Pancreas (tissue), 10 donors: Measurements from ENCODE around the gene LDLRAD4. TPM values are rescaled to one million over a fixed set of nuclear protein-coding genes. Genes with fewer than 3 reads are reported as not detected.

Experiments used
- ATAC-seq, 4 donors: fragments of 200-7000 bp; cut with Tn5 transposase; one replicate each; pipeline versions ENCODE4 v1.8.0 to v1.9.1; 2020; ENCODE audit warnings: mild to moderate bottlenecking in 4 of 4, moderate library complexity in 4 of 4
- DNase-seq, 6 donors: peaks; one replicate each; pipeline ENCODE4 v3.0.0-alpha.2; 2020
- FAIRE-seq: peaks from 2 replicates; lab custom pipeline; 2012; peaks lifted over from hg19 to GRCh38; lab: Jason Lieb, UNC
- H3K27ac ChIP-seq, 4 donors: fragments of 200-600 bp; sonication (generic); 1 replicate in 3 of 4; 2 replicates in 1 of 4; pipeline versions ENCODE4 v1.5.0 to v1.8.0; 2020
- H3K27me3 ChIP-seq, 4 donors: fragments of 200-600 bp; one replicate each; pipeline ENCODE4 v1.8.0; 2021
- H3K36me3 ChIP-seq, 3 donors: fragments of 200-600 bp; sonication (generic) in 1 of 3; one replicate each; pipeline versions ENCODE4 v1.5.0 to v1.8.0; 2020 to 2021
- H3K4me1 ChIP-seq, 3 donors: fragments of 200-600 bp; one replicate each; pipeline ENCODE4 v1.8.0; 2021
- H3K4me3 ChIP-seq, 4 donors: fragments of 200-600 bp; sonication (generic) in 2 of 4; one replicate each; pipeline versions ENCODE4 v1.5.0 to v1.8.0; 2020 to 2021
- H3K9me3 ChIP-seq, 4 donors: fragments of 200-600 bp; one replicate each; pipeline ENCODE4 v1.8.0; 2021
- CTCF ChIP-seq, 4 donors: fragments of 200-600 bp; sonication (generic) in 3 of 4; IDR thresholded peaks; one replicate each; pipeline versions ENCODE4 v1.5.0 to v1.8.0; 2021; ENCODE audit warnings: antibody characterized with exemption in 4 of 4
- WGBS, 2 donors: extraction: QIAGEN DNeasy Blood & Tissue Kit; methylation state at CpG; one replicate each; pipeline ENCODE4 v1.1.7; 2013; 5-methylcytosine and 5-hydroxymethylcytosine counted together
- intact Hi-C, 3 donors: fragments of 100-400 bp; cut with DNase I; formaldehyde crosslinking; loops; one replicate each; pipeline versions ENCODE4 v1.11.1 to v1.14.2; 2022
- polyA plus RNA-seq, 2 donors: library from polyadenylated mRNA; stranded (reverse); fragments of 200-250 nt; gene quantifications; one replicate each; pipeline ENCODE4 v1.2.3, GENCODE V29; 2013
- total RNA-seq, 6 donors: library from RNA; stranded (reverse); fragmentation: NEBNext Ultra II Directional in 4 of 6; extraction: Animal tissue kit (Norgen Biotek cat#: 25700) in 4 of 6; gene quantifications; one replicate each; pipeline versions ENCODE4 v1.2.1 to v1.2.4, GENCODE V29; 2021 to 2023
- donor health status: healthy with polysubstance abuse.
- donor health status: DM: no; HTN: no; CAD: no; lungs with moderate emphysema.
- donor health status: DM: no; HTN: no; CAD: no.
- donor health status: control.
- donor health status: control.
- donor health status: Bipolar disorder and iron deficiency.
- donor health status: DM: yes; HTN: yes; CAD: no.
- donor health status: DM: no; HTN: no; CAD: no.
- donor health status: DM: no; HTN: no; CAD: no.
- donor health status: DM: yes; HTN: yes; CAD: no.

The LDLRAD4 gene
- total and polyA plus RNA-seq, 8 donors, result 2.5 to 21.8 (median 5.7) TPM

DNA sequence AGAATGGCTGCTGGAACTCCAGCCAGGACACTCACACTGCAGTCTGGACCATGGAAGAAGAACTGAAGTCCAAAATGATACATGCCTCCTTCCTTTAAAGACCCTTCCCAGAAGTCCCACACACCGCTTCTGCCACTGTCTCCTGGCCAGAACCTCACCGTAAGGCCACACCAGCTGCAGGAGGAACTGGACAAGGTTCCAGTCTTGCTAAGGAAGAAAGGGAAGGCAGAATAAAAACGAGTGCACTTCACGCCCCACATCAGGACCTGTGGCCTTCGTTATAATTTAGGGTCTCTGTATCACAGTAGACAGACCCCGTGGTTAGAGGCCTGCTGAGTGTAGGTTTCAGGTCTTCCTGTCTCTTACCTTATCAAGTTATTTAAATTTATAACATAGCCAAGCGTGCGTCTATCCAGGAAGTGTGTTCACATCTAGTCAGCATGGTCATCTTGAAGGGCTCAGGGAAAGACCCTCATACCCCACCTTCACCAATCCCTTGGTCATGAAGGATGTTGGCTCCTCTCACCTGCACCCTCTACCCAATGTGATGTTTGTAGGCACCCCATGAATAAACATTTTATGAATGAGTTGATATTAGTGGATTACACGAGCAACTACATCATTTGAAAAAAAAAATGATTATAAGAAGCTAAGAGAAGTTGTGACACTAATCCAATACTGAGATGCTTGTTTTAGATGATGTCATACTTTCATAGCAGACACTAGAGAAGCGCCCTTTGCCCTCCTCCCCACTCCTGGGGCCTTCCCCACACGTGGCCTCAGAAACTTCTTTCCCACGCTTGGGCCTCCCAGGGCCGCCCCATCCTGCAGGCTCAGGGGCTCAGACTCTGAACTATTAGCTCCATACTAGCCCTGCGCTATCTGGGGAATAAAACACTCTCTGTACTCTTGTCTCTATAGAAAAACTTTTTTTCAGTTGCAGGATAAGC, 350.2 kb downstream of the LDLRAD4 start:
- Histone ChIP-seq H3K27me3 (no peaks in the 10 kb centered on the region), H3K36me3 (no peaks in the 10 kb centered on the region), H3K9me3 (no peaks in the 10 kb centered on the region), H3K27ac (no peak overlapping the region), H3K4me3 (no peak overlapping the region), H3K4me1 (no peaks in the 10 kb centered on the region)
- DNase-seq (no peak), FAIRE-seq (no peak), ATAC-seq (peak in 1 of 4 donors; percentile 26)
- intact Hi-C loops, result no loop called here
- TF ChIP-seq CTCF (IDR thresholded peaks at IDR 0.05), result no peak
- WGBS, 2 donors, result 77 to 78% methylated on average over 14 of the region's 14 CpGs

DNA sequence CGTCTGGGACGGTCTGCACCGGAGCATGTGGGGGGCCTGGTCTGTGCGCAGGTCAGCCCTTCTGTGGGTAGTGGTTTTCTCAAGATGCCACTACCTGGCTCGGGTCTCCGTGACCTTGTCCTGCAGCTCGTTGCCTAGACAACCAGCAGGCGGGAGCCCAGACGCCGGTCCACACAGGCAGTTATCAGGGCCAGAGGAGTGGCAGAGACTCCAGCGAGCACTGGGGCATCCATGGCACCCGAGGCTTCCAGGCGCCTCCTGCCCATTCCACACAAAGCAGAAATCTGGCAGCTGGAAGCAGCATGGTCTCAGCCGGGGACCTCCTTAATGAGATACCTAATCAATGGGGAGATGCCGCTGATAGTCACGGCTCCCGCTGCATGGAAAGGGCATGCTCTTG, 351.7 kb downstream of the LDLRAD4 start:
- Histone ChIP-seq H3K27ac (no peak overlapping the region), H3K4me1 (no peaks in the 10 kb centered on the region), H3K4me3 (no peak overlapping the region), H3K36me3 (no peaks in the 10 kb centered on the region), H3K27me3 (no peaks in the 10 kb centered on the region), H3K9me3 (no peaks in the 10 kb centered on the region)
- intact Hi-C loops, result no loop called here
- FAIRE-seq (no peak), ATAC-seq (no peak), DNase-seq (no peak)
- no peak for TF ChIP-seq CTCF (IDR thresholded peaks at IDR 0.05)
- whole genome bisulfite sequencing, 2 donors, result 50 to 57% methylated on average over 17 of the region's 17 CpGs

- FAIRE-seq, result no peak
- ATAC-seq, result no peak
- Histone ChIP-seq H3K4me3 (no peak overlapping the region), H3K36me3 (no peaks in the 10 kb centered on the region), H3K27me3 (no peaks in the 10 kb centered on the region), H3K9me3 (no peaks in the 10 kb centered on the region), H3K27ac (no peak overlapping the region), H3K4me1 (no peaks in the 10 kb centered on the region)
- no peak for TF ChIP-seq CTCF (IDR thresholded peaks at IDR 0.05)
- DNase-seq, result no peak
- WGBS, 2 donors, result 83 to 95% methylated on average over 7 of the region's 7 CpGs
- intact Hi-C loops, result no loop called here
These were observed 352.4 kb downstream of the LDLRAD4 start for GRCh38 chr18:13570856-13571495.

- H3K36me3 ChIP-seq, result no peaks in the 10 kb centered on the region
- DNase-seq, result no peak
- 81 to 86% methylated on average over 5 of the region's 5 CpGs for WGBS, 2 donors
- no peak for ATAC-seq
- no peak for TF ChIP-seq CTCF (IDR thresholded peaks at IDR 0.05)
- no peak overlapping the region for H3K4me3 ChIP-seq
- no peaks in the 10 kb centered on the region for H3K4me1 ChIP-seq
- intact Hi-C loops, result no loop called here
- no peak overlapping the region for H3K27ac ChIP-seq
- no peaks in the 10 kb centered on the region for H3K27me3 ChIP-seq
- FAIRE-seq, result no peak
- H3K9me3 ChIP-seq, result no peaks in the 10 kb centered on the region
These were observed 353.6 kb downstream of the LDLRAD4 start for GRCh38 chr18:13572148-13572547.
